Activated T-cell treated with anti-CD3 and anti-CD28 coated beads for 1 hour (primary cell): ENCODE data around the gene NPLOC4.
A peak's percentile ranks its signal among the peaks of the same experiment; 100 is the strongest.
"Not testable (repeated sequence)": the region's sequence is repeated elsewhere in the genome, so short reads cannot be mapped to it uniquely, and the experiment has no call there.

Experiments used
- DNase-seq: peaks from one replicate; pipeline ENCODE4 v3.0.0-alpha.2; 2020; ENCODE audit warnings: low read depth

The NPLOC4 gene

DNA sequence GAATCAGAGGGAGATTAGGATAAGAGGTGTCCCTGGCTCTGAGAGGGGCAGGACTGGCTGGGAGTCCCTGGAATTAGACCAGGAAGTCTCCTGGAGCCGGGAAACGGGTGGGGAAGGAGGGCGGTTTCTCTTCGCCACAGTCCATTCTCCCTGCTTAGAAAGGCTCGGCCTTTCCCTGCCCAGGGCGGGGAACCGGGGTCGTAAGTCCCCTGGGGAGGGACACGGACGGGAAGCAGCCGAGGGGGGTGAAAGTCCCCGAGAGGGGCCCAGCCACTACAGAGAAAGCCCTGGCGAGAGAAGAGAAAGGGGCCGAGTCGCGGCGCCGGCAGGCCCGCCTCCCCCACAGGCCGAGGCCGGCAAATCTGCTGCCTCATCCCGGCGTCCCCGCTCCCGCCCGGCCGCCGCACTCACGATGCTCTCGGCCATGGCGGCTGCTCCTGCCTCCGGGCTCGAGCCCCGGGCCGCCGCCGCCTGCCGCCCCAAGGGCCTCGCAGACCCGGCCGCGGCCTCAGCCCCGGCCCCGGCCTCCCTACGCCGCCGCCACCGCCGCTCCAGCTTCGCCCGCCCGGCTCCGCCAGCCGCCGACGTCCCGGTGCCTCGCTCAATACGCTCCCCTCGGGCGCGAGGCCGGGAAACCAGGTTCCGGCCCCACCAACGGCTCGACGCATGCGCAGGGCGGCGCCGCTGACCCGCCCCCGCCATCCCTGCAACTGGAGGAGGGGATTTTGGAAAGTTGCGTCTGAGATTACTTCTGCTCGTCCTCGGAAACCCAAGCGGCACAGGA is at the start of gene NPLOC4, which contains the start of gene TSPAN10:
TSS of gene NPLOC4 (minus strand) at position 608 of the 784 bp plus-strand sequence. CDS start at position 426, 182 bp downstream.
TSS of gene TSPAN10 (plus strand) at position 692 of the 784 bp plus-strand sequence. CDS start 5,217 bp downstream, outside the sequence.
- peak; percentile 83 for DNase-seq

DNA sequence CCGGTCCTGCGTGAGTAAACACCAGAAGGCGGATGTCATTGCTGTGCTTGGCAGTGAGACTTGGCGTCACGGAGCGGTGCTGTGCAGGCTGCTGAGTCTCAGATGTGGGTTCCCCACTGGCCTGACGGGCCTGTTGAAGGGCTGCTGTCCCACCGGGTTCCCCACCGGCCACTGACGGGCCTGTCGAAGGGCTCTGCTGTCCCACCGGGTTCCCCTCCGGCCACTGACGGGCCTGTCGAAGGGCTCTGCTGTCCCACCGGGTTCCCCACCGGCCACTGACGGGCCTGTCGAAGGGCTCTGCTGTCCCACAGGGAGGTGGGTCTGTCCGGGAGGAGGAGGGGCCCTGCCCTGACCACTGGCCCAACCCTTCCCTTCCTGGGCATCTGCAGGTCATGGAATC is 49.7 kb upstream of the NPLOC4 start:
- DNase-seq: no peak

DNA sequence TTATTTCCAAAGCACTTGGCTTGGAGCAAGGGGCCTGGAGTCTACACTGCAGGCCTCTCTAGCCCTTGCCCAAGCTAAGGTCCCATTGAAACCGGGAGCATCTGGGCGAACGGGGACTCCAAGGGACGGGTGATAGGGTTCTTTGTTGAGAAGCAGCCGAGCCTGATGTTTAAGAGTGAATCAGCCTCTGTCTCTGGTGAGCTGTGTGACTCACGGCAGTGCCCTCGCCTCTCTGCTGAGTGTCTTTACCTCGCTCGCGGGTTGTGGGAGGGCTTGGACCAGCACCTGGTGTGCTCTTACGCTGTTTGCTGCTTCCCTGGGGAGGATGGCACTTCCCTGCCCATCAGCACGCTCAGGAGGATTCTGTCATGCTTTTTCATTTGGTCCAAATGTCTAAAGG is 48.2 kb upstream of the NPLOC4 start:
- no peak for DNase-seq

DNA sequence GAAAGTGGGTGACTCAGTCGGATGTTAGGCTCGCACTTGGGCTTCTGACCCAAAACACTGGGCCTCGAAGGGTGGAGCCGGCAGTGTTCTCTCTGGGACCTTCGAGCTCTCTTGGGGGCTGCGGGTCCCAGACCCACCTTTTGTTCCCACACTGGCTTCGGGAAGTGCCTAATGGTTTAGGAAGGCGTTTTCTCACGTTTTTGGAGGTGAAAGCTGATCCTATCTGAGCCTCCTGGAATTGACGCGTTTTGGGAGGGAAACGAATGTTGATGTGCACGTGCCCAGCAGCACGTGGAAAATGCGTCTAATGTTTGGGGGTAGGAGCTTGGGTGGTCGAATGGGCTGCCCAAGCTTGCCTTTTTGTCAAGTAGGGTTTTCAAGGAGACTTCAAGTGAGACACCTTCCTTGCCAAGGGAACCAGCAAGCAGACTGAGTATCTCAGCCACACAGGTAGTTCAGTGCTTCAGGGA is 47.6 kb upstream of the NPLOC4 start:
- no peak for DNase-seq

DNA sequence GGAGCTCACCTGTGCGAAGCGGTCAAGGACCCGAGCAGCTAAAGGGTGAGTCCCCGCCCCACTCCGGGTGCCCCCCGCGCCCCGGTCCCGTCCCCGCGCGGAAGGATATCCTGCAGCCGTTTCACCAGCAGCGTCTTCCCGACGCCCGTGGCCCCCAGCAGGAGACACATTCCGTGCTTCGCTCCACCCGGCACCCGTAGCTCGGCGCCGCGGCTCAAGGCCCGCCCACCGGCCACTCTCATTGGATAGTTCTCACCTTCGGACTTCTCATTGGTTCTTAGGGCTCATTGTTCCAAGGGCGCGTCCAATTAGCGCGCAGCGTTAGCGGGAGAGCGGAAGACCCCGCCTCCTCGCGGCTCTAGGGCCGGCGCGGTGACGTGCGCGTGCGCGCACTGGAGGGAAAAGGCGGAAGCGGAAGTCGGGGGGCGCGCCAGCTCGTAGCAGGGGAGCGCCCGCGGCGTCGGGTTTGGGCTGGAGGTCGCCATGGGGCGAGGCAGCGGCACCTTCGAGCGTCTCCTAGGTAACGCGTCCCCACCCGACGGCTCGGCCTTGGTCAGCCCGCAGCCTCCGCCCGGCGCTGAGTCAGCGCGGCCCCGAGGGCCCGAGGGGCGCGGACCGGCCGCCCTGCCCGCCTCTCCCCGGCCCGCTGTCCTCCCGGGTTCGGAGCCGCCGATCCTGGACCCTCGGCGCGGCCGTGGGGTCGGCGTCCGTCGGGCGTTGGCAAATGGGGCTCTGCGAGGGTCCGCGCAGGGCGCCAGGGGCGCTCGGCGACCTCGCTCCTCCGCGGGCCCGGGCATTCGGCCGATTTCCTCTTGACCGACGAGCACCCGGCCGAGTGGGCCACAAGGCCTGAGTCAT is 46.9 kb upstream of the NPLOC4 start, which contains the start of the genes ARL16 and HGS:
TSS of gene ARL16 (minus strand) at position 214 of the 858 bp plus-strand sequence. CDS start at position 170, 44 bp downstream.
TSS of gene HGS (plus strand) at position 428 of the 858 bp plus-strand sequence. CDS start at position 484, 56 bp downstream.
- peak; percentile 96 for DNase-seq

DNA sequence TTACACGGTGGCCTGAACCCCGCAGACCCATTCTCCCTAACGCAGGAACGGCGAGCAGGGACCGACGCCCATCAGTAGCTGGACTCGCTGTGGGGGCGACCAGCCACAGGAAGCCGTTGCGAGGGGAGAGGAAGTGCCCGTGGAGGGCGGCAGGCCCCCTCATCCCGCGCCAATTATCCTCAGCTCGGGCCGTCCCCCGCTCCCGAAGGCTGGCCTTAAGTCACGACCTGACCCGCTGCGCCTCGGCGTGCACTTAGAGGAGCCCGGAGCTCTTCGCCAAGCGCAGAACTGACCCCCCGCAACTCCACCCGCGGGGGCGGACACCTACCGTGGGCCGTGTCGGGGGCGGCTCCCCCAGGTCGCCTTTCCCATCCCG is 46.3 kb upstream of the NPLOC4 start:
- DNase-seq: no peak

DNA sequence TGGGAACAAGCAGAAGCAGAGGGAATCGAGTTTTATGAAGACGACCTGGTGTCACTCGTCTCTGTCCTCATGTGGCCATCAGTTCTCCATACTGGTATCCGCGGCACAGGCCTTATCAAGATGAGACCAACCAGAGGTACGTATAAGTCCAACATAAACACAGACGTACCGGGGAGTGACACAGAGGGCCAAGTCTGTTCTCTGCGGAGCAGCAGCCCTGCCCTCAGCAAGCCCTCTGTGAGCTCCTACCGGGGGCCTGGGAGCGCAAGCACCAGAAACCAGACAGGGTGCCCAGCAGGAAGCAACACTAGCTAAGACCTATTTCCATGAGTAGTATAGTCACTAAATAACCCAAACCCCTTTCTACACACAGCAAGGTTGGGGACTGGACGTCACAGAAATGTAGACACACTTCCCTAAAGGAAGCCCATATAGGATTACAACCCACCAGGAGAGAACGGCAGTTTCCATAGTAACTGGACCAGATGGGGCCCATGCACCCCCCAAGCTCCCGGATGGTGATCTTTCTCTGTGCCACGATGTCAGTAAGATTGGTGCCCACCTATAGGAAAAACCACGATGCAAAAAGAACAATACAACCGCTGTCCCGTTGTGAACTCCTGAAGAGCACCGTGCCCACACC is 45.8 kb upstream of the NPLOC4 start:
- no peak for DNase-seq

DNA sequence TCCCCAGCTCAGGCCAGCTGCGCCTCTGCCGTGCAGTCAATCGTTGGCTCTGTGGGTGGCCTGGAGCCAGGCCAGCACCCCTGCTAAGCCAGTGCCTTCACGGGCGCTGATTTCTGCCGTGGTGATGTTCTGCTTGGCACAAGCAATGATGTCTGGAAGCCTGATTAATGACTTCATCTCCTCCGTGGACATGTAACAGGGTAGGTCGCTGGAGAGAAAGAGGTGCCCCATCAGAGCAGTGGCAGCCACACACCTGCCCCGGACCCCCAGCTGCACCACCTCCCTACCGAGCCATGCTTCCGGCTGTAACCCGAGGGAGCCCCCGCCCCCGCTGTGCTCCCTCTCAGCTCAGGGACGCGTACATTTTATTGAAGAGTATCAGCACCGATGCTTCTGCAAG is 44.8 kb upstream of the NPLOC4 start:
- no peak for DNase-seq

DNA sequence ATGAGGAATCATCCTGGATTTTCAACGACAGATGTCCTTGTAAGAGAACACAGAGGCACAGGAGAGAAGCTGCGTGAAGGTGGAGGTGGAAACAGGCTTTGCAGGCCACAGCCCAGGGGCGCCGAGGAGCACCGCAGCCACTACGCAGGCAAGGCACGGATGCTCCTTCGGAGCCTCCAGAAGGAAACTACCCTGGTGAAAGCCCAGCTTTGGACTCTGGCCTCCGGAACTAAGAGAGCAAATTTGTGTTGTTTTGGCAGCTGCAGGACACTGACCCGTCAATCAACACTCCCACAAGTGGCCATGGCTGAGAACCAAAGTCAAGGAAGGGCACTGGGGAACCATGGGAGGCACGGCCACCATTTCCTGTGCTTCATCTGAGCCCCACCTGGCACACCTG is 43.2 kb upstream of the NPLOC4 start:
- DNase-seq: no peak

DNA sequence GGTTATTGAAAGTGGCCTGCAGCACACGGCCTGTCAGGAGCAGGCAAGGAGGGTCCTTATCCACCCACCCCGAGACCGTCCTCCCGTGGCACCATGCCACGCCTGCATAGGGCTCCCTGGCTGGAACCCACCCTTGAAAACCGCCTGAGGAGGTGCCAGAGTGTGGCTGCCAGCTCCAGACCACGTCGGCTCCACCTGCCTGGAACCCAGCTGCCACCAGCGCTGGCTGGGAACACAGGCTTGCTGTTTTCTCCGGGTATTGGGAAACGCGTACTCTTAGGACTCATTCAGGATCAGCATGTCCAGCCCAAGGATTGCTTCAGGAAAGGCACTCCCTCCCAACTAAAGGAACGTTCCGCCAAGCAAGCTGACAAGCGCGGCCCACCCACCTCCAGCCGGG is 40.0 kb upstream of the NPLOC4 start:
- no peak for DNase-seq

DNA sequence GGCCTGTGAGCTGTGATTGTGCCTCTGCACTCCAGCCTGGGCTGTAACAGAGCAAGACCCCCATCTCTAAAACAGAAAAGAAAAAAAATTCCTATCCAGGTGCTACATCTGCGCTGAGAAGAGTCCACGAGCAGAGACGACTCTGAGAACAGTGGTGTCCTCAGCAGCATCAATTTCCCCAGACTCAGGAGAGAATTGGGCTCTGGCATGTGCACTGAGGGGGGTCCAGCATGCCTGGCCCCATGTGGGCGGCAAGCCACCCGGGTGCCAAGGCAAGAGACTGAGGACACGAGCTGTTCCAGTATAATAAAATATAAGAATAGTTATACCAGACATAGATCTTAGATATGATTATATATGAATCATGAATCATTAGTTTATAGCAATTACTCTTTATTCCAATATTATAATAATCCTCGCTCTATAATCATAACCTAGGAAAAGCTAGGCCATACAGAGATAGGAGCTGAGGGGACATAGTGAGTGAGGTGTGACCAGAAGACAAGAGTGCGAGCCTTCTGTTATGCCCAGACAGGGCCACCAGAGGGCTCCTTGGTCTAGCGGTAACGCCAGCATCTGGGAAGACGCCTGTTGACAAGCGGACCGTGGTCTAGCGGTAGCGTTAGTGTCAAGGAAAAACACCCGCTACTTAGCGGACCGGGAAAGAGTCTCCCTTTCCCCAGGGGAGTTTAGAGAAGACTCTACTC is 38.8 kb upstream of the NPLOC4 start:
- DNase-seq: not testable (repeated sequence)

DNA sequence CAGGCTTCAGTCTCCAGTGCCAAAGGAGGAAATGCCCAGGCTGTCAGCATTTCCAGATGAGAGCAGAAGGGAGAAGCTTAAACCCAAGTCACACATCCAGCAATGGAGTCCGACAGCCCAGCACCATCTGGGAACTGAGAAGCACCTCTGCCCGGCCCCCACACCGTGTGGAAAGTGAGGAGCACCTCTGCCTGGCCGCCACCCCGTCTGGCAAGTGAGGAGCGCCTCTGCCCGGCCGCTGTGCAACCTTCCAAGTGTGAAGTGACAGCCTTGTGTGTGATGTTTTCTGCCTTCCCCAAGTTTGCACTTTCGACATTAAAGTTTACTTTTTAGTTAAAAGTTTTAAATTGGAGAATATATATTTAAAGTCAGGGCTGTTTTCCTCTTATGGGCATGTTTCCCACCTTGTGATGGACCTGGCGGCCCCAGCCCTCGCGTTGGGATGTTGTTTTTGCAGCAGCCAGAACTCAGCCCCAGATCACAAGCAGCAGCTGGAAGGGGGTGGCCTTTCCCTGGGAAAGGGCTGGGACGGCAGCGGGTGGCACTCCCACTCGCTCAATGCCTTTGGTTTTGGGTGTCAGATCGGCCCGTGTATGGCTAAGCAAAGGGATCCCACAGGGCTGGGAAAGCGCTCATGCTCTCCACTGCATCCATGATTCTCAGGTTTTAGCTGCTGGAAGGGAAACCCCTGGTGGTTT is 36.8 kb upstream of the NPLOC4 start:
- no peak for DNase-seq

DNA sequence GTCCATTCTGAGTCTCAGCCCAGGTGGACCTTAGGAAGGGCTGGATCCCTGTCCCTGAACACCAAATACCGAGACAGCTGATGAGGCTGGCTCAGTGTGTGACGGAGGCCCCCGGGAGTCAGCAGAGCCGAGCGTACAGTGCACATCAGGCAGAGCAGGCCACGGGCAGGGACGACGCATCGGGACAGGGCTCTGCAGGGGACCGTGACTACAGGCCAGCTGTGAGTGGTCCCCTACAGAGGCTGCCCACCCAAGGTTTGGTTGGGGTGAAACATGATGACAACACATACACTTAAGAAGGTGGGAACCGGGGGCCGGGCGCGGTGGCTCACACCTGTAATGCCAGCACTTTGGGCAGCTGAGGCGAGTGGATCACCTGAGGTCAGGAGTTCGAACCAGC is 36.0 kb upstream of the NPLOC4 start:
- DNase-seq: no peak

DNA sequence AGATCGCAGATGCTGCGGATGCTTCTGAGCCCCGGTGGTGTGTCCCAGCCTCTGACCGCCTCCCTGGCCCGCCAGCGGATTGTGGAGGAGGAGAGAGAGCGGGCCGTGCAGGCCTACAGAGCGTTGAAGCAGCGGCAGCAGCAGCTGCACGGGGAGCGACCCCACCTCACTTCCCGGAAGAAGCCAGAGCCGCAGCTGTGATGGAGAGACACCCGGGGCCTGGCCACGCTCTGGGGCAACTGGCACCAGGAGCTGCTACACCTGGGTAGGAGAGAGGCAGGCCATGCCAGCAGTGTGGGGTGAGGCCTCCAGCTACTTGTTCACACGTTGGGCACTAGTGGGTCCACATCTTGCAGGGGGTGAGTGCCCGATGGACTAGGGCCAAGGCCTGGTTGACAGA is 35.6 kb upstream of the NPLOC4 start:
- no peak for DNase-seq

DNA sequence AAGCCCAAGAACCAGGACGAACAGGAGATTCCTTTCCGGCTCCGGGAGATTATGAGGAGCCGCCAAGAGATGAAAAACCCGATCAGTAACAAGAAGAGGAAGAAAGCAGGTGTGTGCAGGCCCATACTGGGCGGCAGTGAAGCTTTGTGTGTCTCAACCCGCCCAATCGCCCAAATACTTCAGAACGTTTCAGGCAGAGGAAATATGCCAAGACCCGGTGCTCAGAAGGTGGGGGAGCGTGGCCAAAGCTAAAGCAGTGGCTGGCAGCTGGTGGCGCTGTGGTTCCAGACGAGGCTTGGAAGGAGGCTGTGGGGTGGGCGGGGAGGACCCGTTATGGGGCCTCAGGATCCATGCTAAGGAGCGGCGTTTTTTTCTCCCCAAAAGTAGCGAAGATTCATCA is 30.8 kb upstream of the NPLOC4 start:
- no peak for DNase-seq

DNA sequence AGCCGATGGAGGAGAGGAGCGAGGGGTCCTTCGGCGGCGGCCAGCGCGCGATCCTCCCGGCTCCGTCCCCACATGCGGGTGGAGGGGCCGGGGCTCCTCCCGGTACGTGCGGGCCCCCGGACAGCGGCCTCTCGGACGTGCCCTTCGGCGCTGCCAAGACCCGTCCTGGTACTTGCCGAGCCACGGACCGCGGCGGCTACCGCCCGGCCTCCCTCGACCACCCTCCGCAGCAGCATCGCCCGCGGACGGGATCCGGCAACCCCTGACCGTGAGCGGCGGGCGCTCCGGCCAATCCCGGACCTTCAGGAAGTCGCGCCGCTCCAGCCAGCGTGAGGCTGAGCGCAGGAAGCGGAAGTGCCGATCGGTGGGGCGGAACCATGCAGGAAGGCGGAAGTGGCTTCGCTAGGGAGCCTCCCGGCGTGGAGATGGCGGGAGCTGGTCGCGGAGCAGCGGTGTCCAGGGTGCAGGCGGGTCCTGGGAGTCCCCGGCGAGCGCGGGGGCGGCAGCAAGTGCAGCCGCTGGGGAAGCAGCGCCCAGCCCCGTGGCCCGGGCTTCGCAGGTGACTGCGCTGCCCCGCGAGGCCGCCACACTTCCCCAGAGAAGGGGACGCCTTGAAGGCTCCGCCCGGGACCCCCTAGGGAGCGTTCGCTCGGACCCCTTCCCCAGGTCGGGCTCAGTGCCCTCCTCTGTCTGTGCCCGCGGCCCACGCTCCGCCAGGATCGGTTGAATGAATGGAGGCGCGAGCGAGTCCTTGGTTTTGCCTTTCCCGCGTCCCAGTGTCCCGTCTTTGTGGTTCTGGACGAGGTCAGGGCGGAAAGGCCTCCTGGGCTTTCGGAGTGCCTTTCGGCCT is 29.7 kb upstream of the NPLOC4 start, which contains the start of the genes CCDC137 and OXLD1:
TSS of gene CCDC137 (plus strand) at position 396 of the 850 bp plus-strand sequence. CDS start at position 426, 30 bp downstream.
TSS of gene OXLD1 (minus strand) at position 264 of the 850 bp plus-strand sequence. CDS start at position 236, 28 bp downstream.
- peak; percentile 87 for DNase-seq

DNA sequence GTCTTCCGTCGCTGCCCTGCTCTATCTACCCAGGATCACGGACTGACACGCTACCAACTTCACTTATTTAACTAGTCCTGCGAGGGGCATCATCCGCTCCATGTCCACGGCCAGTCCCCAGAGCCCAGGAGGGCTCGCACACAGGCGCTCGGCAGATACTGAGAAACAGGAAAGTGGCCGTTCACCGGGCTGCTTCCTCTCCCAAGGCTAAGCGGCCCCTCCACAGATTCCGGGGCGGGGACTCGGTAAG is 29.1 kb upstream of the NPLOC4 start:
- DNase-seq: no peak

DNA sequence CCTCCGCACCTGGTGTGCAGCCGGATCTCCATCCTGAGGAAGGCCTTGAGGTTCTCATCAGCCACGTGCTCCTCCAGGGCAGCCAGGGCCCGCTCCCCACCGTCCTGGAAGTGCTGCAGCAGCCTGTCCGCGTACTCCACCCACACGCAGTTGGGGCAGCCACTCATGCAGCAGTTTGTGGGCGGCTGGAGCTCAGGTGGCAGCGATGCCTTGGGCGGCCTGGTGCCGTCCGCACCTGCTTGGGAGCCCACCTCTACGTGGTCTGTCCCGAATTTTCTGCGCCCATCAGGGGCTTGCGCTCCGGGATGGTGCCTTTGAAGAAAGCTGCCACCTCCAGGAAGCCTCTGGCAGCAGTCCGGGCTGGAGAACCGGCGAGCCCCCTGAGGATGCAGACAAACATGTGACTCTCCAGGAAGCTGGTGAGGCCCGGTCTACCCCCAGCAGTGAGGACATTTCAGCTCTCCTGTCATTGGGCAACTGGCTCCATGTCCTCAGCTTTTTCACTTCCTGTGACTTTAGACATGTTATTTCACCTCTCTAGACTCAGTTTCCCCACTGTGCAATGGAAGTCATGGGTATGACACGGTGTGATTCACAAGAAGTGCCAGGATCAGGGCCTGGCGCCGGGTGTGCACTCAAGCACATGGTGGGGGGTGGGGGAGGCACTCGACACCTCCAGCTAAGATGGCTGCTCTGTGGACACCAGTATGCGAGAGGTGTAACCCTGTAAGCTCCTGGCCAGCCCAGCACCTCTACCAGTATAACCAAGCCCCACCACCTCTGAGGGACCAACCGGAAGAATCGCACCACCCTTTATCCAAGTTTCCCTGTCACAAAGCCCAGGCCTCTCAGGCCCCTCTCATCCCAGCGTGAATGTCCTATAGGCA is 28.5 kb upstream of the NPLOC4 start:
- no peak for DNase-seq

DNA sequence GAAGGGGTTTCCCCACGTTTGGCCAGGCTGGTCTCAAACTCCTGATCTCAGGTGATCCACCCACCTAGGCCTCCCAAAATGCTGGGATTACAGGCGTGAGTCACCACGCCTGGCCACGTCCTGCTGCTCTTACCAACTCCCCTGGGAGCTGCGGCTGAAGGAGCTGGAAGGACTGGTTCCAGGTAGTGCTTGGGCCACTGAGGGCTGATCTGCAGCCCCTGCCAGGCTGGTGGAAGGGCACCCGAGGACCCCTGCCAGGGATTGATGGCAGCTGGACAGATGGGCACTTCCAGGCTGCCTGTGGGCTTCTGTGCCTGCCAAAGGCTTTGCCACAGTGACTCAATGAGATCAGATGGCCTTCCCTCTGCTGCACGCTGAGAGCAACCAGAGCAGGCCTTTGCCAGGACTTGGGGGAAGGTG is 27.1 kb upstream of the NPLOC4 start:
- DNase-seq: no peak
